IMR-90 (cell line): Measurements from ENCODE around the gene ADGRG1. TPM values are rescaled to one million over a fixed set of nuclear protein-coding genes. Genes with fewer than 3 reads are reported as not detected.

Source experiments
- ATAC-seq: fragments of 200-7000 bp; cut with Tn5 transposase; 2 replicates; pipeline ENCODE4 v1.9.1; 2020; ENCODE audit warnings: low read depth, mild to moderate bottlenecking, moderate library complexity
- BruUV-seq: library from RNA; stranded (reverse); fragments of 400-500 nt; replicated peaks from 2 replicates; lab custom pipeline; 2021; lab: Mats Ljungman, UMichigan
- CTCF ChIA-PET: fragments of 300-600 bp; formaldehyde crosslinking; extraction: SDS; loops from one replicate; lab custom pipeline; 2021; ENCODE audit warnings: antibody characterized with exemption; lab: Yijun Ruan, JAX
- POLR2A ChIA-PET: fragments of 300-600 bp; sonication (Branson Sonifier 250); formaldehyde crosslinking; loops from one replicate; lab custom pipeline; 2022; ENCODE audit warnings: antibody characterized with exemption; ENCODE audit not compliant: unreplicated experiment; lab: Charles Lee
- DNase-seq: peaks from one replicate; pipeline ENCODE4 v3.0.0; 2013
- H2AFZ ChIP-seq: replicated peaks from 2 replicates; pipeline ENCODE3; 2013; ENCODE audit warnings: low read length, mild to moderate bottlenecking; ENCODE audit not compliant: poor library complexity
- H2AK5ac ChIP-seq: 2 replicates; pipeline ENCODE4 v1.6.1; 2013; ENCODE audit warnings: low read depth, low read length, inconsistent platforms
- H2AK9ac ChIP-seq: replicated peaks from 2 replicates; pipeline ENCODE3; 2013; ENCODE audit warnings: mild to moderate bottlenecking, low read depth, low read length, moderate library complexity; ENCODE audit not compliant: poor library complexity
- H2BK120ac ChIP-seq: 2 replicates; pipeline ENCODE4 v1.6.1; 2013; ENCODE audit warnings: low read depth, low read length, inconsistent platforms
- H2BK15ac ChIP-seq: 3 replicates; pipeline ENCODE4 v1.6.1; 2013; ENCODE audit warnings: low read depth, low read length, inconsistent platforms
- H2BK20ac ChIP-seq: 2 replicates; pipeline ENCODE4 v1.6.1; 2013; ENCODE audit warnings: low read depth, mild to moderate bottlenecking, inconsistent platforms, low read length, moderate library complexity
- H2BK5ac ChIP-seq: 2 replicates; pipeline ENCODE4 v1.6.1; 2013; ENCODE audit warnings: mild to moderate bottlenecking, low read depth, low read length, inconsistent platforms; ENCODE audit not compliant: poor library complexity, severe bottlenecking
- H3K14ac ChIP-seq: replicated peaks from 2 replicates; pipeline ENCODE4 v1.6.1; 2013; ENCODE audit warnings: low read depth, low read length, inconsistent platforms
- H3K18ac ChIP-seq: 2 replicates; pipeline ENCODE4 v1.6.1; 2013; ENCODE audit warnings: low read depth, low read length, control low read depth
- H3K23ac ChIP-seq: 2 replicates; pipeline ENCODE4 v1.6.1; 2013; ENCODE audit warnings: low read depth, low read length, inconsistent platforms
- H3K27ac ChIP-seq: 2 replicates; pipeline ENCODE4 v1.5.1; 2013; ENCODE audit warnings: mild to moderate bottlenecking, control low read depth, low read length; ENCODE audit not compliant: insufficient read depth
- H3K27me3 ChIP-seq: 2 replicates; pipeline ENCODE4 v1.6.1; 2013; ENCODE audit warnings: low read length; ENCODE audit not compliant: control insufficient read depth, insufficient read depth
- H3K36me3 ChIP-seq: 2 replicates; pipeline ENCODE4 v1.6.1; 2013; ENCODE audit warnings: low read length, mixed read lengths; ENCODE audit not compliant: control insufficient read depth, insufficient read depth
- H3K4ac ChIP-seq: 2 replicates; pipeline ENCODE4 v1.6.1; 2013; ENCODE audit warnings: low read depth, low read length, inconsistent platforms
- H3K4me1 ChIP-seq: 2 replicates; pipeline ENCODE4 v1.6.1; 2013; ENCODE audit warnings: low read length, mixed read lengths; ENCODE audit not compliant: control insufficient read depth, insufficient read depth
- H3K4me2 ChIP-seq: 2 replicates; pipeline ENCODE4 v1.6.1; 2013; ENCODE audit warnings: low read depth, mild to moderate bottlenecking, control low read depth, low read length, moderate library complexity
- H3K4me3 ChIP-seq: 2 replicates; pipeline ENCODE4 v1.5.1; 2013; ENCODE audit warnings: low read depth, mild to moderate bottlenecking, control low read depth, low read length, moderate library complexity; ENCODE audit not compliant: insufficient read depth
- H3K56ac ChIP-seq: 2 replicates; pipeline ENCODE4 v1.6.1; 2013; ENCODE audit warnings: low read length, inconsistent platforms; ENCODE audit not compliant: insufficient read depth; ENCODE audit errors: extremely low read depth
- H3K79me1 ChIP-seq, 2 experiments: 2 replicates each; pipeline ENCODE4 v1.6.1; 2013; ENCODE audit warnings: low read length in 2 of 2, inconsistent platforms in 1 of 2, low read depth in 1 of 2
- H3K9ac ChIP-seq: 2 replicates; pipeline ENCODE4 v1.6.1; 2013; ENCODE audit warnings: low read depth, low read length, control low read depth
- H3K9me1 ChIP-seq: 2 replicates; pipeline ENCODE4 v1.6.1; 2013; ENCODE audit warnings: low read length, inconsistent platforms; ENCODE audit not compliant: insufficient read depth
- H3K9me3 ChIP-seq: 2 replicates; pipeline ENCODE4 v1.6.1; 2013; ENCODE audit warnings: low read length; ENCODE audit not compliant: control insufficient read depth, insufficient read depth
- H4K20me1 ChIP-seq: 2 replicates; pipeline ENCODE4 v1.6.1; 2013; ENCODE audit warnings: low read length, inconsistent platforms; ENCODE audit not compliant: insufficient read depth
- H4K5ac ChIP-seq: 2 replicates; pipeline ENCODE4 v1.6.1; 2013; ENCODE audit warnings: mild to moderate bottlenecking, low read depth, low read length, control low read depth
- H4K8ac ChIP-seq, 2 experiments: 2 replicates each; pipeline ENCODE4 v1.6.1; 2013; ENCODE audit warnings: low read depth in 2 of 2, low read length in 2 of 2, control low read depth in 1 of 2, inconsistent platforms in 1 of 2
- H4K91ac ChIP-seq: 2 replicates; pipeline ENCODE4 v1.6.1; 2013; ENCODE audit warnings: low read depth, low read length, inconsistent platforms; ENCODE audit not compliant: insufficient read depth
- BHLHE40 ChIP-seq: fragments of 150-350 bp; IDR thresholded peaks from 2 replicates; pipeline ENCODE4 v1.6.1; 2016; ENCODE audit warnings: mild to moderate bottlenecking, low read depth, low read length
- CEBPB ChIP-seq: IDR thresholded peaks from 2 replicates; pipeline ENCODE4 v1.6.1; 2012; ENCODE audit warnings: low read depth, low read length, improper control_type of control experiment
- CHD1 ChIP-seq: IDR thresholded peaks from 2 replicates; pipeline ENCODE4 v1.6.1; 2012; ENCODE audit warnings: low read depth, low read length, improper control_type of control experiment
- FOS ChIP-seq: fragments of 150-350 bp; IDR thresholded peaks from 2 replicates; pipeline ENCODE4 v1.6.1; 2016; ENCODE audit warnings: low read depth, low read length
- MAFK ChIP-seq: IDR thresholded peaks from 2 replicates; pipeline ENCODE4 v1.6.1; 2012; ENCODE audit warnings: low read depth, low read length, improper control_type of control experiment
- MAZ ChIP-seq: IDR thresholded peaks from 2 replicates; pipeline ENCODE4 v1.6.1; 2012; ENCODE audit warnings: low read depth, mild to moderate bottlenecking, low read length, improper control_type of control experiment, moderate library complexity, borderline replicate concordance
- MXI1 ChIP-seq: IDR thresholded peaks from 2 replicates; pipeline ENCODE4 v1.6.1; 2012; ENCODE audit warnings: low read depth, mild to moderate bottlenecking, low read length, moderate library complexity, borderline replicate concordance
- NFE2L2 ChIP-seq: fragments of 150-350 bp; IDR thresholded peaks from 2 replicates; pipeline ENCODE4 v1.6.1; 2016; ENCODE audit warnings: low read depth, mild to moderate bottlenecking, low read length
- RAD21 ChIP-seq: IDR thresholded peaks from 2 replicates; pipeline ENCODE4 v1.6.1; 2012; ENCODE audit warnings: low read length, improper control_type of control experiment
- RCOR1 ChIP-seq: IDR thresholded peaks from 2 replicates; pipeline ENCODE4 v1.6.1; 2012; ENCODE audit warnings: mild to moderate bottlenecking, low read length, improper control_type of control experiment; ENCODE audit not compliant: insufficient replicate concordance
- RFX5 ChIP-seq: IDR thresholded peaks from 2 replicates; pipeline ENCODE4 v1.8.0; 2012; ENCODE audit warnings: low read depth, mild to moderate bottlenecking, low read length, moderate library complexity
- SMC3 ChIP-seq: fragments of 150-350 bp; IDR thresholded peaks from 2 replicates; pipeline ENCODE4 v1.6.1; 2016; ENCODE audit warnings: low read depth, mild to moderate bottlenecking, antibody characterized with exemption, low read length, moderate library complexity
- WGBS, 2 experiments: methylation state at CpG; one replicate each; pipeline versions ENCODE4 v1.1.5 to v1.1.7; 2013; ENCODE audit warnings: missing lambda C conversion rate in 2 of 2; ENCODE audit not compliant: insufficient read length in 1 of 2; ENCODE audit errors: extremely low coverage in 2 of 2; 5-methylcytosine and 5-hydroxymethylcytosine counted together
- dilution Hi-C: fragments of 300-500 bp; cut with HindIII; formaldehyde crosslinking; loops from one replicate; pipeline ENCODE4 v1.14.3; 2018; ENCODE audit warnings: low sequenced_read_pairs; ENCODE audit not compliant: unreplicated experiment
- in situ Hi-C: fragments of 300-500 bp; cut with MboI; formaldehyde crosslinking; loops from 3 replicates; pipeline ENCODE4 v1.14.3; 2019; ENCODE audit warnings: low sequenced_read_pairs, inconsistent platforms, mixed read lengths
- intact Hi-C: fragments of 100-400 bp; cut with micrococcal nuclease; formaldehyde crosslinking; loops from 2 replicates; pipeline ENCODE4 v1.10.0; 2022
- polyA plus RNA-seq, 3 experiments: library from polyadenylated mRNA; depleted of rRNA; stranded (reverse); fragments of >200 nt; gene quantifications; 2 replicates each; pipeline ENCODE4 v1.2.3, GENCODE V29; 2012; ENCODE audit warnings: low replicate concordance in 1 of 3
- total RNA-seq: library from RNA; depleted of rRNA; stranded (reverse); fragments of >200 nt; gene quantifications from 2 replicates; pipeline ENCODE4 v1.2.3, GENCODE V29; 2012
- TF ChIP-seq, protein P1 (sequence below): fragments of 150-350 bp; IDR thresholded peaks from 2 replicates; pipeline ENCODE4 v1.6.1; 2017; ENCODE audit warnings: mild to moderate bottlenecking, antibody characterized with exemption, low read length, low read depth

Gene ADGRG1
- total and polyA plus RNA-seq, 2 of the 4 experiments (the other 2 are of a cell fraction) = 0.90 to 8.4 TPM

DNA sequence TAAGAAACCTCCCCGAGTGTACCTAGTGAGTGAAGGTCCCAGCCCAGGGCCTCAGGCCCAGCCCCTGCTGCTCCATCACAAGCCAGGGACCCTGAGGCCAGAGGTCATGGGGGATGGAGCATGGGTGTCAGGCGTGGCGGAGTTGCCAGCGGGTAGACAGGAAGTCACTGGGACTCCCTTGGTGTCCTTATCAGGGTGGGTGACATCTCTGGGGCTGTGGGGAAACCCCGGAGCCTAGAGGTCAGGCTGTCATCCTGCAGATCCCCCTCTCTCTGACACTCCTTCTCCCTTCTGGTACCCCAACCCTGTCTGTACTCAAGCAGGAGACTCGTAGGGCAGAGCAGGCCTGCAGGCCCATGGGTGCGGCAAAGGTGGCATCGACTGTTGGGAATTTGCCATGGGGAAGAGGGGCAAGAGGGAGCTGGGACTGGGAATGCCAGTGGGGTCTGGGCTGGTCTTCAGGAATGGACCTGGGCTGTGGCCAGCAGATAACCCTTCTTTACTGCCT, 10.8 kb upstream of the ADGRG1 start:
- dilution Hi-C loops = no loop called here
- POLR2A ChIA-PET = no interaction called here

More for the DNA sequence above, 10.8 kb upstream of the ADGRG1 start:
- Histone ChIP-seq H4K8ac (no peak overlapping the region), H3K23ac (no peak overlapping the region), H3K27me3 (no peaks in the 10 kb centered on the region), H4K91ac (no peak overlapping the region; the same call in 1 of the 2 replicates), H3K27ac (no peak overlapping the region), H3K4ac (no peak overlapping the region), H3K14ac (peak overlapping the region; percentile 29; the same call in 1 of the 2 replicates), H3K56ac (no peak overlapping the region), H3K9me3 (no peaks in the 10 kb centered on the region), H3K4me2 (no peak overlapping the region), H3K9me1 (0 out of 2 replicates have a peak, but pooled peaks cover 4% of the 10 kb centered on the region), H2BK120ac (no peak overlapping the region), H3K9ac (no peak overlapping the region), H4K5ac (no peak overlapping the region), H3K4me1 (peaks cover 9% of the 10 kb centered on the region), H2AK9ac (peak overlapping the region; percentile 74), H3K4me3 (no peak overlapping the region), H2BK15ac (peak overlapping the region; percentile 66; the same call in 1 of the 3 replicates), H3K18ac (no peak overlapping the region), H2BK20ac (peak overlapping the region; percentile 1; the same call in 1 of the 2 replicates), H2AK5ac (peak overlapping the region; percentile 77), H3K79me1 (no peaks in the 10 kb centered on the region), H4K20me1 (no peaks in the 10 kb centered on the region), H2AFZ (peak overlapping the region; percentile 52), H3K36me3 (no peaks in the 10 kb centered on the region), H2BK5ac (no peak overlapping the region)
- intact Hi-C loops = no loop called here
- no TSS peak for BruUV-seq
- DNase-seq (no peak), ATAC-seq (no peak)
- WGBS, 2 experiments = 80% methylated on average over 1 of the region's 8 CpGs; no CpG with 5 or more reads in 1 of the 2 experiments
- TF ChIP-seq CEBPB = no peak
- TF ChIP-seq, protein P1, sequence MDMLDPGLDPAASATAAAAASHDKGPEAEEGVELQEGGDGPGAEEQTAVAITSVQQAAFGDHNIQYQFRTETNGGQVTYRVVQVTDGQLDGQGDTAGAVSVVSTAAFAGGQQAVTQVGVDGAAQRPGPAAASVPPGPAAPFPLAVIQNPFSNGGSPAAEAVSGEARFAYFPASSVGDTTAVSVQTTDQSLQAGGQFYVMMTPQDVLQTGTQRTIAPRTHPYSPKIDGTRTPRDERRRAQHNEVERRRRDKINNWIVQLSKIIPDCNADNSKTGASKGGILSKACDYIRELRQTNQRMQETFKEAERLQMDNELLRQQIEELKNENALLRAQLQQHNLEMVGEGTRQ = no peak
- TF ChIP-seq NFE2L2 = no peak
- TF ChIP-seq RFX5 = no peak
- TF ChIP-seq RAD21 = no peak
- TF ChIP-seq BHLHE40 = no peak
- no peak for TF ChIP-seq SMC3
- no peak for TF ChIP-seq FOS
- TF ChIP-seq MAZ = no peak
- no peak for TF ChIP-seq MAFK
- TF ChIP-seq MXI1 = no peak
- no peak for TF ChIP-seq CHD1
- no peak for TF ChIP-seq RCOR1
- in situ Hi-C loops = no loop called here
- CTCF ChIA-PET = no interaction called here
